HuH-7.5 (cell line): ENCODE data around the gene PRC1.
"Not testable (repeated sequence)": the region's sequence is repeated elsewhere in the genome, so short reads cannot be mapped to it uniquely, and the experiment has no call there.

Experiments used
- DNase-seq: peaks from one replicate; pipeline ENCODE4 v3.0.0; 2011; ENCODE audit warnings: low spot score

The PRC1 gene

GRCh38 chr15:90994417-90995311, at the start of gene PRC1:
Gene PRC1, minus strand, starts transcription at chr15:90994535. Its CDS starts 118 bp downstream, at chr15:90994417.
- peak; percentile 99 for DNase-seq

DNA sequence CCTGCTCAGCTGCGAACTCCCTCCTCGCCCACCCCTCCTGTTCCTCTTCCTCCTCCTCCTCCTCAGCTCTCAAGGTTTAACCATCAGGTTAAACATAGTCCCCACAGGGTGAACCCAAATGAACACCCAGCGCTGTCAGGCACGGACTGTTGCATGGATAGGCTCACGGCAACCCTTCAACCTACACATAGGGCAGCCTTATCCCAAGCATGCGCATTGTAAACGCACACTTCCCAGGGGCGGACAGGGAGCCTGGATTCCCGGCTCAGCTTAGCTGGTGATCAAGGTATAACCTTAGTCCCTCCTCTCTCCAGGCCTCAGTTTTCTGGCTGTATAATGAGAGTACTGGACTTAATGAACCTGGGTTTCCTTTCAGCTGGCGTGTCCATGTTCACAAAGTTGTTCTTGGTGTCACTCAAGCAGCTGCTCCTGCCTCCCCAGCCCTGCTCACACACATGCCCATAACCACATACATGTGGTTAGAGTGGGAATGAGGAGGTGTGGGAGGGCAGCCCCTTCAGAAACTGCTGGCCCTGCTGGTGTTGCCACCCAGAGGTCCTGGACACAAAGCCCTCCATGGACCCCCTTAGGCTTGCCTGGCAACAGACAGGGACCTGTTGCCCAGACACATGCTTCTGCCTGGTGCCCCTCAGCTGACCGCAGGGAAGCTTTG, 49.0 kb upstream of the PRC1 start:
- DNase-seq, result no peak

GRCh38 chr15:91040856-91041255, 46.5 kb upstream of the PRC1 start:
- DNase-seq, result no peak

DNA sequence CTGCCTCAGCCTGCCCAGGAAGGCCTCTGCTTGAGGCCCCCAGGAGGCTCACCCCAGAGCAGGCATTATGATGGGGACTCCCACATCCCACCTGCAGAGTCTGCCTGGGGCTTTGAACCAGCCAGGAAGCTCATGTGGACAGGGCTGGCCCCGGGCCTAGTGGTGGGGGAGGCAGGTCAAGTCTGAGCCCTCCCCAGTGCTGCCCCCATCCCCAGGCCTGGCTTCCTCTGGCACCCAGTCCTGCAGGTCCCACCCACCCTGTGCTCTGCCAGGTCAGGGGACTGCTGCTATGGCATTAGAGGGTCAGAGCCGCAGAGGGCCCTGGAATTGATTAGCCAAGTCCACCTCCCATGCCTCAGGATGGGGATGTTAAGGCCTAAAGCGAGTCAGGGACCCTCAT, 45.7 kb upstream of the PRC1 start:
- no peak for DNase-seq

- DNase-seq, result peak; percentile 51
These were observed 38.8 kb upstream of the PRC1 start for GRCh38 chr15:91032919-91033803.

- DNase-seq, result no peak
These were observed 37.5 kb upstream of the PRC1 start for GRCh38 chr15:91031796-91032195.

DNA sequence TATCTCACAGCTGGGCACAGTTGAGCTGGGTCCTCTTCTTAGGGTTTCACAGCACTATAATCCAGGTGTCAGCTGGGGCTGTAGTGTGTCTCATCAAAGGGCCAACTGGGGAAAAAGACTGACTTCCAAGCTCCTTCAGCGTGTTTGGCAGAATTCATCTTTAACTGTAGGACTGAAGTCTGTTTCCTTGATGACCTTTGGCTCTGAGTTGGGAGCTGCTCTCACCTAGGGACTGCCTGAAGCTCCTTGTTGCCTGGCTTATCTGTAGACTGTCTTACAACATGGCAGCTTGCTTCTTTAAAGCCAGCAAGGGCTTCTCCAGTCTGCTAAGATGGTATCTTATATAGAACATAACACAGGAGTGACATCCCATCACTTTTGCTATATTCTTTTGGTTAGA, 33.3 kb upstream of the PRC1 start:
- DNase-seq, result no peak

DNA sequence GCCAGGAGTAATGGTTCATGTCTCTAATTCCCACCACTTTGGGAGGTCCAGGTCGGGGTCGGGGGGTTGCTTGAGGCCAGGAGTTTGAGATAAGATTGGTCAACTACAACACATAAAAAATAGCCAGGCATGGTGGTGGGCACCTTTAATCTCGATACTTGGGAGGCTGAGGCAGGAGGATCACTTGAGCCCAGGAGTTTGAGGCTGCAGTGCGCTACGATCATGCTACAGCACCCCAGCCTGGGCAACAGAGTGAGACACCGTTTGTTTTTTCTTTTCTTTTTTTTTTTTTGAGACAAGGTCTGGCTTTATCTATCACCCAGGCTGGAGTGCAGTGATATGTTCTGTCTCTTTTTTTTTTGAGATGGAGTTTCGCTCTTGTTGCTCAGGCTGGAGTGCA, 29.4 kb upstream of the PRC1 start:
- DNase-seq, result no peak

GRCh38 chr15:91022832-91023129, 28.4 kb upstream of the PRC1 start:
- no peak for DNase-seq

- DNase-seq, result peak; percentile 75
These were observed 27.9 kb upstream of the PRC1 start, which contains the start of gene VPS33B for GRCh38 chr15:91022075-91022831. Gene VPS33B, minus strand, starts transcription at chr15:91022594. Its CDS starts 345 bp downstream, at chr15:91022249.

GRCh38 chr15:91021516-91022074, 27.3 kb upstream of the PRC1 start:
- DNase-seq, result no peak

GRCh38 chr15:91018158-91018557, 23.8 kb upstream of the PRC1 start:
- no peak for DNase-seq

DNA sequence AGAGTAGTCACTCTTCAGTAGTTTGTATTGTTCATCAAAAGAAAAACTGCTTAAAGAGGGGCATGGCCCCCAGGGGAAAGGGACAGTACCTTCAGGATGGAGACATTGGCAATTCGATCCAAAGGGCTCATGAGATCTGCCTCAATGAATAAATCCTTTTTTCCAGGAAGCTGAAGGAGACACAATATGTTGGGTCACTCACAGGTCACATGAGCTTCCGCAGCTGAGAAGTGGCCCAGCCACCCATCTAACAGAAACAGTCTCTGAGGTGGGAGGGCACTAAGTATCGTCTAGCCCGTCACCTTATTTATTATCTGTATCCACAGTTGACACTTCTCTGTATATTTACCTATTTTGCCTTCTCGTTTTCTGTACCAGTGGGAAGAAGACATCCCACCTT, 23.4 kb upstream of the PRC1 start:
- no peak for DNase-seq

- not testable (repeated sequence) for DNase-seq
These were observed 19.4 kb upstream of the PRC1 start for GRCh38 chr15:91013701-91014100.

GRCh38 chr15:91007266-91007665, 12.9 kb upstream of the PRC1 start:
- no peak for DNase-seq

DNA sequence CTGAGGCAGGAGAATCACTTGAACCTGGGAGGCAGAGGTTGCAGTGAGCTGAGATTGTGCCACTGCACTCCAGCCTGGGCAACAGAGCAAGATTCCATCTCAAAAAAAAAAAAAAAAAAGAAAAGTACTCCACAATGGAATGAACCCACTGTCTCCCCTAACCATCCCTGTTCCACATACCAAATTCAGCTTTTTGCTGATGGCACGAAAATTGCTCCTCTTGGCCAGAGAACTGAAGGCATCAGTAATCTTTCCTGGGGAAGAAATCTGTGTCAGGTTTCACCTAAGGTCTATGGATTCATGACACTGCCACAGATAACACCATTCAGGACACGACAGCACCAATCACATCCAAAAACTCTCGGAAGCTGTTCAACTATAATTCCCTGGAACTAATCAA, 6.9 kb upstream of the PRC1 start:
- no peak for DNase-seq

DNA sequence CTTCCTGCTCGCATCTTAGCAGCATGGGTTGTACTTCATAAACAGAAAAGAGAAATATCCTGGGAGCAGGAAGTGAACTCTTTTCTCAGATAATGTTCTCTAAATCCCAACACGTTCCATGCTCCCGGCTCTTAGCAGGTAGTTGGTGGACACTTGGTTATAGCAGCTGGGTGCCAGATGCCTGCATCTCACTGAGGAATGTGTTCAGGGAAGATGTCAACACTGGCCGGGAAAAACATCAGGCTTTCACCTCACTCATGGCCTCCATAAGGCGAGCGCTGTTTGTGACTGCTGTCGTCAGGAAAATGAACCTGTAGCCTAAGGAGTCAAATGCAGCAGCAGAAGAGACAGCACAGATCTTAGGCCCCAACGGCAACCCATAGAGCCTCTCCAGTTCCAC, 4.4 kb upstream of the PRC1 start:
- DNase-seq, result no peak

GRCh38 chr15:90994059-90994416, 297 bp downstream of the PRC1 start:
- DNase-seq, result peak; percentile 32

DNA sequence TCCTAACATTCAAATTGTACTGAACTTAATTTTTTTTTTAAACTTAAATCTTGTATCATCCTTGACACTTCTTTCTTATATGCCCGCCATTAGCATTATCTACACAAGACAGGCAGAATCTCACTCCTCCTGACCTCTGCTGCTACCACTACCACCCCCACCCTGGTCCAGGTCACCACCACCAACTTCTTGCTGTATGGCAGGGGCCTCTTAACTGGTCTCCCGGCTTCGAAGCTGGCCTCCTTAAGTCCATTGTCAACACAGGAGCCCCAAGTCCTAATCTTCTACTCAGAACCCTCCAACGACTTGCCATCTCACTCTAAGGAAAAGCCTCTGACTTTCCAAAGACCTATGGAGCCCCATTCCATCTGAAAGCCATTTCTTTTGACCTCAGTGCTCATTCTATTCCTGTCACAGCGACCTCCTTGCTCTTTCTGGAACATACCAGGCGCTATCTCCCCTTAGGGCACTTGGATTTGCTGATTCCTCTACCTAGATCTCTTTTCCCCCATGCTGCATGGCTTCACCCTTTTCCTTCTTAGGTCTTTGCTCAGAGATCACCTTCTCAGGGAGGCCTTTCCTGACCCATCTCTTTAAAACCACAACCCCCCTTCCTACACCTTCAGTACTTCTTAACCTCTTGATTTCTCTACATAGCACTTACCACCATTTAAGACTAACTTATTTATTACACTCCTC, 2.6 kb downstream of the PRC1 start:
- DNase-seq, result no peak

DNA sequence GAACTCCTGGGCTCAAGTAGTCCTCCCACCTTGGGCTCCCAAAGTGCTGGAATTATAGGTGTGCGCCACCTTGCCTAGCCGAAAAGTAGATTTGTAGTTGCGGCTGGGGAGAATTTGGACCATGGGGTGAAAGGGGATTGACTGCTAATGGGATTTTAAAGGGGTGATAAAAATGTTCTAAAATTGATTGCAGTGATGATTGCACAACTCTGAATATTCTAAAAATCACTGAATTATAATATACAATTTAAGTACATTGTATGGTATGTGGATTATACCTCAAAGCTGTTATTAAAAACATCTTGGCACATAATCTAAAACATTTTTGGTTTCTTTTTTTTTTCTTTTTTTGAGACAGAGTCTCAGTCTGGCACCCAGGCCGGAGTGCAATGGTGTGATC, 3.9 kb downstream of the PRC1 start:
- DNase-seq, result no peak
